Adrenal gland (tissue), 5 donors: ENCODE data around the gene PANK1.

ENCODE experiments used
- CTCF ChIP-seq, 6 experiments: fragments of 450-650 bp in 4 of 6; fragments of 200-600 bp in 2 of 6; sonication (generic) in 1 of 6; IDR thresholded peaks; 1 replicate in 5 of 6; 2 replicates in 1 of 6; pipeline versions ENCODE4 v1.5.1 to v1.8.0; 2016 to 2021; ENCODE audit warnings: antibody characterized with exemption in 6 of 6, mild to moderate bottlenecking in 2 of 6, moderate library complexity in 1 of 6
- POLR2A ChIP-seq, 2 donors: fragments of 450-650 bp; IDR thresholded peaks; one replicate each; pipeline ENCODE4 v1.6.1; 2017; ENCODE audit warnings: antibody characterized with exemption in 2 of 2, mild to moderate bottlenecking in 2 of 2, moderate library complexity in 1 of 2
- donor health status: DM: no; HTN: no; CAD: no.

GRCh38 chr10:89602919-89603318 is 42.1 kb downstream of the PANK1 start:
- no peak for TF ChIP-seq CTCF (IDR thresholded peaks at IDR 0.05)
- no peak for TF ChIP-seq POLR2A (IDR thresholded peaks at IDR 0.05)
